HEK293 (cell line): ENCODE data around the gene GLI1.

Experiments
- CTCF ChIP-seq: fragments of 450-650 bp; formaldehyde crosslinking; IDR thresholded peaks from 2 replicates; pipeline ENCODE4 v1.5.1; 2016; ENCODE audit warnings: missing biosample characterization, missing genetic modification characterization
- MEIS1 ChIP-seq: sonication (generic); formaldehyde crosslinking; IDR thresholded peaks from 2 replicates; pipeline ENCODE4 v1.8.1; 2022; ENCODE audit warnings: missing genetic modification reagents, mild to moderate bottlenecking, borderline replicate concordance
- SALL2 ChIP-seq: fragments of 450-650 bp; formaldehyde crosslinking; IDR thresholded peaks from 2 replicates; pipeline ENCODE4 v1.5.0; 2017; ENCODE audit warnings: missing biosample characterization, mild to moderate bottlenecking, missing genetic modification characterization, borderline replicate concordance
- ZNF114 ChIP-seq: fragments of 450-650 bp; formaldehyde crosslinking; IDR thresholded peaks from 2 replicates; pipeline ENCODE4 v1.5.0; 2017; ENCODE audit warnings: missing biosample characterization, missing genetic modification characterization
- ZNF239 ChIP-seq: fragments of 450-650 bp; formaldehyde crosslinking; IDR thresholded peaks from 2 replicates; pipeline ENCODE4 v1.5.1; 2016; ENCODE audit warnings: missing biosample characterization, missing genetic modification characterization
- ZNF26 ChIP-seq: fragments of 450-650 bp; formaldehyde crosslinking; IDR thresholded peaks from 2 replicates; pipeline ENCODE4 v1.5.1; 2016; ENCODE audit warnings: missing biosample characterization, missing genetic modification characterization

- TF ChIP-seq ZNF114 (tag by site-specific recombination) (no peak), ZNF26 (tag by site-specific recombination) (no peak), MEIS1 (CRISPR knock-in tag) (no peak), ZNF239 (tag by site-specific recombination) (no peak), CTCF (tag by site-specific recombination) (no peak), SALL2 (tag by site-specific recombination) (no peak)
These were observed 39.0 kb downstream of the GLI1 start for GRCh38 chr12:57498571-57498970.
